IMR-90 (cell line): ENCODE results near the gene IL17D. TPM values are rescaled to one million over a fixed set of nuclear protein-coding genes. Genes with fewer than 3 reads are reported as not detected.

ENCODE experiments used
- ATAC-seq: fragments of 200-7000 bp; cut with Tn5 transposase; 2 replicates; pipeline ENCODE4 v1.9.1; 2020; ENCODE audit warnings: low read depth, mild to moderate bottlenecking, moderate library complexity
- BruUV-seq: library from RNA; stranded (reverse); fragments of 400-500 nt; replicated peaks from 2 replicates; lab custom pipeline; 2021; lab: Mats Ljungman, UMichigan
- CTCF ChIA-PET: fragments of 300-600 bp; formaldehyde crosslinking; extraction: SDS; loops from one replicate; lab custom pipeline; 2021; ENCODE audit warnings: antibody characterized with exemption; lab: Yijun Ruan, JAX
- POLR2A ChIA-PET: fragments of 300-600 bp; sonication (Branson Sonifier 250); formaldehyde crosslinking; loops from one replicate; lab custom pipeline; 2022; ENCODE audit warnings: antibody characterized with exemption; ENCODE audit not compliant: unreplicated experiment; lab: Charles Lee
- DNase-seq: peaks from one replicate; pipeline ENCODE4 v3.0.0; 2013
- H2AFZ ChIP-seq: replicated peaks from 2 replicates; pipeline ENCODE3; 2013; ENCODE audit warnings: low read length, mild to moderate bottlenecking; ENCODE audit not compliant: poor library complexity
- H2AK5ac ChIP-seq: 2 replicates; pipeline ENCODE4 v1.6.1; 2013; ENCODE audit warnings: low read depth, low read length, inconsistent platforms
- H2AK9ac ChIP-seq: replicated peaks from 2 replicates; pipeline ENCODE3; 2013; ENCODE audit warnings: mild to moderate bottlenecking, low read depth, low read length, moderate library complexity; ENCODE audit not compliant: poor library complexity
- H2BK120ac ChIP-seq: 2 replicates; pipeline ENCODE4 v1.6.1; 2013; ENCODE audit warnings: low read depth, low read length, inconsistent platforms
- H2BK15ac ChIP-seq: 3 replicates; pipeline ENCODE4 v1.6.1; 2013; ENCODE audit warnings: low read depth, low read length, inconsistent platforms
- H2BK20ac ChIP-seq: 2 replicates; pipeline ENCODE4 v1.6.1; 2013; ENCODE audit warnings: low read depth, mild to moderate bottlenecking, inconsistent platforms, low read length, moderate library complexity
- H2BK5ac ChIP-seq: 2 replicates; pipeline ENCODE4 v1.6.1; 2013; ENCODE audit warnings: mild to moderate bottlenecking, low read depth, low read length, inconsistent platforms; ENCODE audit not compliant: poor library complexity, severe bottlenecking
- H3K14ac ChIP-seq: replicated peaks from 2 replicates; pipeline ENCODE4 v1.6.1; 2013; ENCODE audit warnings: low read depth, low read length, inconsistent platforms
- H3K18ac ChIP-seq: 2 replicates; pipeline ENCODE4 v1.6.1; 2013; ENCODE audit warnings: low read depth, low read length, control low read depth
- H3K23ac ChIP-seq: 2 replicates; pipeline ENCODE4 v1.6.1; 2013; ENCODE audit warnings: low read depth, low read length, inconsistent platforms
- H3K27ac ChIP-seq: 2 replicates; pipeline ENCODE4 v1.5.1; 2013; ENCODE audit warnings: mild to moderate bottlenecking, control low read depth, low read length; ENCODE audit not compliant: insufficient read depth
- H3K27me3 ChIP-seq: 2 replicates; pipeline ENCODE4 v1.6.1; 2013; ENCODE audit warnings: low read length; ENCODE audit not compliant: control insufficient read depth, insufficient read depth
- H3K36me3 ChIP-seq: 2 replicates; pipeline ENCODE4 v1.6.1; 2013; ENCODE audit warnings: low read length, mixed read lengths; ENCODE audit not compliant: control insufficient read depth, insufficient read depth
- H3K4ac ChIP-seq: 2 replicates; pipeline ENCODE4 v1.6.1; 2013; ENCODE audit warnings: low read depth, low read length, inconsistent platforms
- H3K4me1 ChIP-seq: 2 replicates; pipeline ENCODE4 v1.6.1; 2013; ENCODE audit warnings: low read length, mixed read lengths; ENCODE audit not compliant: control insufficient read depth, insufficient read depth
- H3K4me2 ChIP-seq: 2 replicates; pipeline ENCODE4 v1.6.1; 2013; ENCODE audit warnings: low read depth, mild to moderate bottlenecking, control low read depth, low read length, moderate library complexity
- H3K4me3 ChIP-seq: 2 replicates; pipeline ENCODE4 v1.5.1; 2013; ENCODE audit warnings: low read depth, mild to moderate bottlenecking, control low read depth, low read length, moderate library complexity; ENCODE audit not compliant: insufficient read depth
- H3K56ac ChIP-seq: 2 replicates; pipeline ENCODE4 v1.6.1; 2013; ENCODE audit warnings: low read length, inconsistent platforms; ENCODE audit not compliant: insufficient read depth; ENCODE audit errors: extremely low read depth
- H3K79me1 ChIP-seq, 2 experiments: 2 replicates each; pipeline ENCODE4 v1.6.1; 2013; ENCODE audit warnings: low read length in 2 of 2, inconsistent platforms in 1 of 2, low read depth in 1 of 2
- H3K9ac ChIP-seq: 2 replicates; pipeline ENCODE4 v1.6.1; 2013; ENCODE audit warnings: low read depth, low read length, control low read depth
- H3K9me1 ChIP-seq: 2 replicates; pipeline ENCODE4 v1.6.1; 2013; ENCODE audit warnings: low read length, inconsistent platforms; ENCODE audit not compliant: insufficient read depth
- H3K9me3 ChIP-seq: 2 replicates; pipeline ENCODE4 v1.6.1; 2013; ENCODE audit warnings: low read length; ENCODE audit not compliant: control insufficient read depth, insufficient read depth
- H4K20me1 ChIP-seq: 2 replicates; pipeline ENCODE4 v1.6.1; 2013; ENCODE audit warnings: low read length, inconsistent platforms; ENCODE audit not compliant: insufficient read depth
- H4K5ac ChIP-seq: 2 replicates; pipeline ENCODE4 v1.6.1; 2013; ENCODE audit warnings: mild to moderate bottlenecking, low read depth, low read length, control low read depth
- H4K8ac ChIP-seq, 2 experiments: 2 replicates each; pipeline ENCODE4 v1.6.1; 2013; ENCODE audit warnings: low read depth in 2 of 2, low read length in 2 of 2, control low read depth in 1 of 2, inconsistent platforms in 1 of 2
- H4K91ac ChIP-seq: 2 replicates; pipeline ENCODE4 v1.6.1; 2013; ENCODE audit warnings: low read depth, low read length, inconsistent platforms; ENCODE audit not compliant: insufficient read depth
- CTCF ChIP-seq: conservative IDR thresholded peaks from 2 replicates; pipeline ENCODE4 v1.5.1; 2012; ENCODE audit warnings: mild to moderate bottlenecking, low read depth, low read length, improper control_type of control experiment
- WGBS, 2 experiments: methylation state at CpG; one replicate each; pipeline versions ENCODE4 v1.1.5 to v1.1.7; 2013; ENCODE audit warnings: missing lambda C conversion rate in 2 of 2; ENCODE audit not compliant: insufficient read length in 1 of 2; ENCODE audit errors: extremely low coverage in 2 of 2; 5-methylcytosine and 5-hydroxymethylcytosine counted together
- dilution Hi-C: fragments of 300-500 bp; cut with HindIII; formaldehyde crosslinking; loops from one replicate; pipeline ENCODE4 v1.14.3; 2018; ENCODE audit warnings: low sequenced_read_pairs; ENCODE audit not compliant: unreplicated experiment
- in situ Hi-C: fragments of 300-500 bp; cut with MboI; formaldehyde crosslinking; loops from 3 replicates; pipeline ENCODE4 v1.14.3; 2019; ENCODE audit warnings: low sequenced_read_pairs, inconsistent platforms, mixed read lengths
- intact Hi-C: fragments of 100-400 bp; cut with micrococcal nuclease; formaldehyde crosslinking; loops from 2 replicates; pipeline ENCODE4 v1.10.0; 2022
- polyA plus RNA-seq, 3 experiments: library from polyadenylated mRNA; depleted of rRNA; stranded (reverse); fragments of >200 nt; gene quantifications; 2 replicates each; pipeline ENCODE4 v1.2.3, GENCODE V29; 2012; ENCODE audit warnings: low replicate concordance in 1 of 3
- total RNA-seq: library from RNA; depleted of rRNA; stranded (reverse); fragments of >200 nt; gene quantifications from 2 replicates; pipeline ENCODE4 v1.2.3, GENCODE V29; 2012

IL17D gene
- total and polyA plus RNA-seq, 2 of the 4 experiments (the other 2 are of a cell fraction): 0.72 to 1.4 TPM

GRCh38 chr13:20708216-20708615, 4.7 kb downstream of the IL17D start:
- no peak overlapping the region for H2BK15ac ChIP-seq
- H3K4me3 ChIP-seq: no peak overlapping the region
- no peak overlapping the region for H3K4me2 ChIP-seq
- H3K79me1 ChIP-seq: no peaks in the 10 kb centered on the region
- no peak overlapping the region for H4K8ac ChIP-seq
- no peak overlapping the region for H3K4ac ChIP-seq
- no peak overlapping the region for H4K91ac ChIP-seq
- H3K27ac ChIP-seq: no peak overlapping the region
- no peak overlapping the region for H2AFZ ChIP-seq
- ATAC-seq: no peak
- no peak overlapping the region for H4K5ac ChIP-seq
- ChIA-PET CTCF (interaction anchor here (0.6 kb wide), 1 partner anchor 78 kb away, joined by 3 read pairs; no protein-coding TSS in a partner anchor), POLR2A (interaction anchor here (0.7 kb wide), 1 partner anchor 16 kb away, joined by 6 read pairs; no protein-coding TSS in a partner anchor)
- in situ Hi-C loops: loop anchor here (5.0 to 25.0 kb wide), 3 partner anchors 119 to 521 kb away; partner anchors contain the start of gene GJB2
- no peaks in the 10 kb centered on the region for H4K20me1 ChIP-seq
- dilution Hi-C loops: no loop called here
- no TSS peak for BruUV-seq
- H2AK5ac ChIP-seq: 0 out of 2 replicates have a peak overlapping the region, but pooled peaks have one; percentile 15
- 0 out of 2 replicates have a peak, but pooled peaks cover 4% of the 10 kb centered on the region for H3K9me1 ChIP-seq
- no peak overlapping the region for H3K9ac ChIP-seq
- intact Hi-C loops: no loop called here
- DNase-seq: no peak
- 83% methylated on average over 1 of the region's 2 CpGs; no CpG with 5 or more reads in 1 of the 2 experiments for WGBS, 2 experiments
- H3K14ac ChIP-seq: no peak overlapping the region
- no peak overlapping the region for H2AK9ac ChIP-seq
- no peak overlapping the region for H3K18ac ChIP-seq
- H3K36me3 ChIP-seq: no peaks in the 10 kb centered on the region
- H2BK120ac ChIP-seq: no peak overlapping the region
- H2BK20ac ChIP-seq: no peak overlapping the region
- H3K23ac ChIP-seq: no peak overlapping the region
- no peak for TF ChIP-seq CTCF
- H3K4me1 ChIP-seq: no peaks in the 10 kb centered on the region
- no peaks in the 10 kb centered on the region for H3K9me3 ChIP-seq
- no peak overlapping the region for H3K56ac ChIP-seq
- H2BK5ac ChIP-seq: no peak overlapping the region
- peaks cover 2% of the 10 kb centered on the region for H3K27me3 ChIP-seq
